Adrenal gland (tissue), 12 donors: ENCODE measurements around the gene TTC36. TPM values are rescaled to one million over a fixed set of nuclear protein-coding genes. Genes with fewer than 3 reads are reported as not detected.
A peak's percentile ranks its signal among the peaks of the same experiment; 100 is the strongest.
"Not testable (repeated sequence)": the region's sequence is repeated elsewhere in the genome, so short reads cannot be mapped to it uniquely, and the experiment has no call there.

Source experiments
- DNase-seq, 7 donors: peaks; one replicate each; pipeline ENCODE4 v3.0.0-alpha.2; 2019 to 2020
- H3K27ac ChIP-seq, 5 donors: fragments of 200-600 bp; sonication (generic) in 4 of 5; 1 replicate in 3 of 5; 2 replicates in 2 of 5; pipeline versions ENCODE4 v1.5.1 to v1.8.0; 2016 to 2020; ENCODE audit warnings: mild to moderate bottlenecking in 1 of 5
- H3K27me3 ChIP-seq: fragments of 200-600 bp; 2 replicates; pipeline ENCODE4 v1.8.0; 2021
- H3K36me3 ChIP-seq, 2 donors: fragments of 200-600 bp; replicated peaks in 1 of 2; 1 replicate in 1 of 2; 2 replicates in 1 of 2; pipeline versions ENCODE4 v1.5.1 to v1.8.0; 2018 to 2022
- H3K4me1 ChIP-seq, 2 donors: fragments of 200-600 bp; replicated peaks in 1 of 2; 1 replicate in 1 of 2; 2 replicates in 1 of 2; pipeline versions ENCODE4 v1.5.1 to v1.8.0; 2018 to 2021
- H3K4me3 ChIP-seq, 4 donors: fragments of 200-600 bp; sonication (generic) in 3 of 4; one replicate each; pipeline ENCODE4 v1.5.1; 2016 to 2018
- H3K9me3 ChIP-seq, 3 donors: fragments of 200-600 bp; sonication (generic) in 1 of 3; replicated peaks in 1 of 3; 1 replicate in 2 of 3; 2 replicates in 1 of 3; pipeline versions ENCODE4 v1.5.1 to v1.8.0; 2016 to 2021
- CTCF ChIP-seq, 6 experiments: fragments of 450-650 bp in 4 of 6; fragments of 200-600 bp in 2 of 6; sonication (generic) in 1 of 6; IDR thresholded peaks; 1 replicate in 5 of 6; 2 replicates in 1 of 6; pipeline versions ENCODE4 v1.5.1 to v1.8.0; 2016 to 2021; ENCODE audit warnings: antibody characterized with exemption in 6 of 6, mild to moderate bottlenecking in 2 of 6, moderate library complexity in 1 of 6
- POLR2A ChIP-seq, 2 donors: fragments of 450-650 bp; IDR thresholded peaks; one replicate each; pipeline ENCODE4 v1.6.1; 2017; ENCODE audit warnings: antibody characterized with exemption in 2 of 2, mild to moderate bottlenecking in 2 of 2, moderate library complexity in 1 of 2
- WGBS, 4 donors: extraction: QIAGEN DNeasy Blood & Tissue Kit in 2 of 4; methylation state at CpG; one replicate each; pipeline versions ENCODE4 v1.1.5 to v1.1.7; 2013 to 2017; 5-methylcytosine and 5-hydroxymethylcytosine counted together
- intact Hi-C, 2 donors: fragments of 100-400 bp; cut with DNase I; formaldehyde crosslinking; loops; one replicate each; pipeline versions ENCODE4 v1.14.1 to v1.15.0; 2022 to 2023
- polyA plus RNA-seq, 3 donors: library from polyadenylated mRNA; stranded (reverse); fragments of 200-250 nt in 2 of 3; fragments of 350-450 nt in 1 of 3; fragmentation: Illumina TruSeq in 1 of 3; extraction: RNeasy Lipid Tissue Mini Kit (QIAGEN cat#74804) in 1 of 3; gene quantifications; one replicate each; pipeline ENCODE4 v1.2.3, GENCODE V29; 2013 to 2014
- total RNA-seq, 9 donors: library from RNA; depleted of rRNA in 4 of 9; stranded (reverse); fragments of >200 nt in 4 of 9; fragments of 120-200 nt in 1 of 9; fragmentation: NEBNext Ultra II Directional in 1 of 9; extraction: Animal tissue kit (Norgen Biotek cat#: 25700) in 1 of 9; gene quantifications; one replicate each; pipeline versions ENCODE4 v1.1.0 to v1.2.4, GENCODE V29; 2013 to 2023
- donor health status: healthy with polysubstance abuse.
- donor health status: Bipolar disorder and iron deficiency.
- donor health status: DM: yes; HTN: yes; CAD: no.
- donor health status: DM: no; HTN: no; CAD: no.
- donor health status: DM: no; HTN: no; CAD: no.
- donor health status: DM: yes; HTN: yes; CAD: no.

TTC36 gene
- total and polyA plus RNA-seq, 12 donors: 0.79 to 7.9 (median 2.7) TPM; not detected in 2

GRCh38 chr11:118570787-118571186, 43.5 kb downstream of the TTC36 start:
- WGBS, 4 donors: 86 to 97% (median 95%) methylated on average over 1 of the region's 1 CpG
- Histone ChIP-seq H3K27me3 (no peaks in the 10 kb centered on the region), H3K4me3 (no peak overlapping the region), H3K9me3 (no peaks in the 10 kb centered on the region), H3K27ac (no peak overlapping the region), H3K36me3 (no peaks in the 10 kb centered on the region), H3K4me1 (peaks cover 8 to 32% of the 10 kb centered on the region in 2 donors)
- intact Hi-C loops: no loop called here
- no peak for TF ChIP-seq POLR2A (IDR thresholded peaks at IDR 0.05)
- no peak for TF ChIP-seq CTCF (IDR thresholded peaks at IDR 0.05)
- no peak for DNase-seq

- H3K9me3 ChIP-seq, H3K36me3 ChIP-seq, H3K27me3 ChIP-seq, intact Hi-C loops: not testable (repeated sequence)
- H3K4me1 ChIP-seq: peaks cover 8 to 38% of the 10 kb centered on the region in 2 donors
- peak overlapping the region; percentile 30 to 99 (median 98) for H3K27ac ChIP-seq
- H3K4me3 ChIP-seq: peak overlapping the region in 2 of 4 donors; percentile 85 to 98
- WGBS, 4 donors: 3 to 13% (median 8%) methylated on average over 15 of the region's 15 CpGs
- DNase-seq: peak in 4 of 7 donors; percentile 27 to 70 (median 44)
Observed at GRCh38 chr11:118571701-118572060, 44.4 kb downstream of the TTC36 start.

GRCh38 chr11:118572061-118572980, 45.0 kb downstream of the TTC36 start, which contains the start of gene ARCN1:
ARCN1 (plus strand) TSS chr11:118572409; CDS start chr11:118572548, 139 bp downstream.
- Histone ChIP-seq H3K36me3 (no peaks in the 10 kb centered on the region), H3K27ac (peak within 1 kb of the TSS; percentile 95 to 99 (median 98)), H3K4me3 (peak within 1 kb of the TSS; percentile 85 to 98 (median 93)), H3K27me3 (no peaks in the 10 kb centered on the region), H3K9me3 (no peaks in the 10 kb centered on the region), H3K4me1 (peaks cover 8 to 42% of the 10 kb centered on the region in 2 donors)
- DNase-seq: peak; percentile 71 to 86 (median 75)
- intact Hi-C loops: no loop called here
- TF ChIP-seq POLR2A (IDR thresholded peaks at IDR 0.05): peak in 1 of 2 donors; percentile 33
- no peak for TF ChIP-seq CTCF (IDR thresholded peaks at IDR 0.05)
- 0 to 1% (median 1%) methylated on average over 8 to 55 of the region's 55 CpGs for WGBS, 4 donors

GRCh38 chr11:118572981-118573550, 45.8 kb downstream of the TTC36 start:
- peaks cover 8 to 42% of the 10 kb centered on the region in 2 donors for H3K4me1 ChIP-seq
- intact Hi-C loops: no loop called here
- H3K27ac ChIP-seq: peak overlapping the region; percentile 95 to 99 (median 98)
- DNase-seq: no peak
- TF ChIP-seq POLR2A (IDR thresholded peaks at IDR 0.05) (no peak), CTCF (IDR thresholded peaks at IDR 0.05) (no peak)
- peak overlapping the region; percentile 85 to 98 (median 93) for H3K4me3 ChIP-seq
- no peaks in the 10 kb centered on the region for H3K9me3 ChIP-seq
- H3K27me3 ChIP-seq: no peaks in the 10 kb centered on the region
- H3K36me3 ChIP-seq: no peaks in the 10 kb centered on the region
- 0 to 1% (median 0%) methylated on average over 10 of the region's 10 CpGs for WGBS, 4 donors
